GM12864 (cell line): ENCODE results near the gene XIRP1.

ENCODE experiments used
- DNase-seq: peaks from one replicate; pipeline ENCODE4 v3.0.0-alpha.2; 2011; ENCODE audit warnings: low read depth
- H3K4me3 ChIP-seq: 2 replicates; pipeline ENCODE4 v1.5.1; 2011; ENCODE audit warnings: mild to moderate bottlenecking, low read depth, low read length, control low read depth
- CTCF ChIP-seq: IDR thresholded peaks from 2 replicates; pipeline ENCODE4 v1.5.1; 2011; ENCODE audit warnings: low read depth, mild to moderate bottlenecking, moderate library complexity, low read length, control low read depth, inconsistent platforms; ENCODE audit errors: missing control alignments

Gene XIRP1

DNA sequence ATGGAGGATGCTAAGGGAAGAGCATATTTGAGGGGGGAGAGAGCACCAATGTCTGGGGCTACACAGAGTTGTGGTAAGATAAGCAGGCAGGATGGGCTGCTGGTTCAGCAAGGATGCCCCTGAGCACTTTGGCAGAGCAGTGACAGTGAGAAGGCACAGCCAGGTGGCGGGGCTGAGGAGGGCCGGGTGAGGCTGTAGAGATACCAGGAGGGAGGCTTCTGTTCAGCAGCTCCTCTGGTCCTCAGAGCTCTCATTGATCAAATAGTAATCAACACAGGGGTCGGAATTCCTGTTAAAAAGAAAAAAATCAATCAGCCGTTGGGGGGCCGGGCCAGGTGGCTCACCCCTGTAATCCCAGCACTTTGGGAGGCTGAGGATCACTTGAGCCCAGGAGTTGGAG lies 11.5 kb upstream of the XIRP1 start:
- TF ChIP-seq CTCF, result no peak
- DNase-seq, result no peak
- H3K4me3 ChIP-seq, result no peak overlapping the region

DNA sequence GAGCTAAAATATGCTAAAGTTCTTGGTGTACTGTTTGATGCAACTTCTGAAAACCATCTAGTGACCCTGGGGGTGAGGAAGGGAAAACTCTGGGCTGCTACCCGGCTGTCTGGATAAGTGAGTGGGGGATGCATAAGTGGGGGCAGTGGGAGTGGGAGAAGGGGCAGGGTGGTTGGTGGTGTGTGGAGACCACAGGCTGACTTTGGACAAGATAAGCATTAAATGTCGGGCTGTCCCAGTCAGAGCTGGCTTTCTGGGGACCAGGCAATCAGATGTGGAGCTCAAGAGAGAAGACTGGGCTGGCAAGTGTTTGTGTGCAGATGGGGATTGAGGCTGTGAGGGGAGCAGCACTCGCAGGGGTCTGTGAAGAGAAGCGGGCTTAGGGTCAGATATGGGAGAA lies 11.0 kb upstream of the XIRP1 start:
- H3K4me3 ChIP-seq, result no peak overlapping the region
- TF ChIP-seq CTCF, result no peak
- no peak for DNase-seq

DNA sequence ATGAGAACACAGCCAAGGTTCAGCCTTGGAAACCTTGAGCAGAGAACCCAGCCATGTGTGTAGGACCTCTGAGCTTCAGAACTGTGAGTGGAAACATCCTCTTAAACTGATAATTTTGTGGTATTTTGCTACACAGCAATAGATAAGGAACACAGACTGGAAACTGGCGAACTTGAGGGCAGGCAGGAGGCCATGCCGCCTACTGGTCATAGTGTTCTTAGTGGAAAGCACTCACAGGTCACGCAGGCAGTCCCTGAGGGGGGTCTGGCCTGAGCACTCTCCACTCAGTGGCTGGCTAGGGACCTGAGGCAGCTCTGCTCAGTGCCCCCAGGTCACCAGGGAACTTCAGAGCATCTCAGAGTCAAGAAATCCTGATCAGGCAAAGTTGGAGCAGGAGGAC lies 9.7 kb upstream of the XIRP1 start:
- H3K4me3 ChIP-seq, result no peak overlapping the region
- no peak for DNase-seq
- no peak for TF ChIP-seq CTCF

DNA sequence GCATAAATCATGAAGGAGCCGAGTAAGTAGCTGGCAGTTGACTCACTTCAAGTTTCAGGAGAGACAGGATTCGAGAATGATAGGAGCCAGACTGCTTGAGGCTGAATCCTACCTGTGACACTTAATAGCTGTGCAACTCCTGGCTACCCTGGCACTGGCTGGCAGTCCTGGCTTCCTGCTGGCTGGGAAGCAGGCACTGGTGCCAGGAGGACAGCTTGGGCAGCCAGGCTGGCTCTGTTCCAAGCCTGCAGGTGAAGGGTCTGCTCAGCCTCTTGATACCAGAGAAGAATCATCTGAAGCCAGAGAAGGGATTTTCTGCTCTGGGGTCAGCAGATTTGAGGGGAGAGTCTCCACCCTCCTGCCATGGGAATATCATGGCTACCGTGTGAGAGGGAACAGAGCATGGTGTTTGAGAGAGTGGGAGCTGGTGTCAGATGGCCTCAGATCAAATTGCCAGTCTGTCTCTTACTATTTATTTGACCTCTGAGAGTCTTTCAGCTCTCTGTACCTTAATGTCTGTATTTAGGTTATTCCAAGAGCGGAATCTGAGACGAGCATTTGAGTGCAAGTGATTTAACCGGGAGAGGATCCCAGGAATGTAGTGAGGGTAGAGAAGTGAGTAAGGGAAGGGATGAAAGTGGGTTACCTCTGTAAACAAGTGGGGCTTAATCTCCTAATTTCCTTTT lies 4.4 kb upstream of the XIRP1 start:
- no peak for DNase-seq
- no peak for TF ChIP-seq CTCF
- H3K4me3 ChIP-seq, result no peak overlapping the region

- no peak for TF ChIP-seq CTCF
- H3K4me3 ChIP-seq, result no peak overlapping the region
- no peak for DNase-seq
These were observed 3.6 kb upstream of the XIRP1 start for GRCh38 chr3:39196034-39196433.

- DNase-seq, result no peak
- no peak overlapping the region for H3K4me3 ChIP-seq
- no peak for TF ChIP-seq CTCF
These were observed 996 bp upstream of the XIRP1 start for GRCh38 chr3:39193391-39193790.

DNA sequence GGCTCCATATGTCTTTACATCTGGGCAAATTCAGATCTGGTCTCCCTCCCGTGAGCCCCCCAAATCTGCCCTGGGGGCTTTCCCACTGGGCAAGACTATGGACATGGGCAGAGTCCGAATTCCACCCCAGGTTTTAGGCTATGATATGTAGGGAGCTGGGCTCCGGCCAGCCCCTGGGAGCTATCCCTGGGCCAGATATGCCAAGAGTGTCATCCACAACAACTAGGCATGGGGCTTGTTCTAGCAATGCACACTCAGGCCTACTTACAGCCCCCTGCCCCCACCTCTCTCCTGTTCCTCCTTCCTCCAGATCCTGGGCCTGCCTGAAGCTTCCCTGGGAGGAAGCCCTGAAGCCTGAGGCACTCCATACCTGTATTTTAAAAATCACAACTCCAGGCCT lies 622 bp downstream of the XIRP1 start:
- no peak for TF ChIP-seq CTCF
- H3K4me3 ChIP-seq, result no peak overlapping the region
- DNase-seq, result no peak
